Ureter (tissue), 1 donor: Measurements from ENCODE around the gene CENATAC. TPM values are rescaled to one million over a fixed set of nuclear protein-coding genes. Genes with fewer than 3 reads are reported as not detected.
"Not testable (repeated sequence)": the region's sequence is repeated elsewhere in the genome, so short reads cannot be mapped to it uniquely, and the experiment has no call there.

Source experiments
- DNase-seq: peaks from one replicate; pipeline ENCODE4 v3.0.0-alpha.2; 2020; ENCODE audit warnings: low spot score
- total RNA-seq: library from RNA; stranded (reverse); gene quantifications from one replicate; pipeline ENCODE4 v1.2.4, GENCODE V29; 2023
- donor health status: DM: yes; HTN: yes; CAD: no.

The CENATAC gene
- 51.6 TPM for total RNA-seq

- DNase-seq: peak; percentile 95
Measured at GRCh38 chr11:118997627-118998387, at the start of gene CENATAC. CENATAC (plus strand) TSS chr11:118998138; CDS start chr11:118998198, 60 bp downstream.

- no peak for DNase-seq
Measured at GRCh38 chr11:118953265-118953664, 44.7 kb upstream of the CENATAC start.

- not testable (repeated sequence) for DNase-seq
Measured at GRCh38 chr11:118953976-118954375, 44.0 kb upstream of the CENATAC start.

GRCh38 chr11:118956094-118956846 is 41.7 kb upstream of the CENATAC start, which contains the start of gene UPK2:
UPK2 (plus strand) TSS chr11:118956298; CDS start chr11:118956351, 53 bp downstream.
- DNase-seq: peak; percentile 92

- DNase-seq: no peak
Measured at GRCh38 chr11:118956847-118957469, 41.0 kb upstream of the CENATAC start.

- no peak for DNase-seq
Measured at GRCh38 chr11:118957549-118957948, 40.4 kb upstream of the CENATAC start.

GRCh38 chr11:118957968-118958367 is 40.0 kb upstream of the CENATAC start:
- DNase-seq: no peak

- no peak for DNase-seq
Measured at GRCh38 chr11:118958577-118958976, 39.4 kb upstream of the CENATAC start.

- no peak for DNase-seq
Measured at GRCh38 chr11:118961189-118961588, 36.7 kb upstream of the CENATAC start.

GRCh38 chr11:118961591-118961990 is 36.3 kb upstream of the CENATAC start:
- DNase-seq: no peak

GRCh38 chr11:118969508-118969907 is 28.4 kb upstream of the CENATAC start:
- DNase-seq: not testable (repeated sequence)

GRCh38 chr11:118971646-118972045 is 26.3 kb upstream of the CENATAC start, which contains the start of gene FOXR1:
FOXR1 (plus strand) TSS chr11:118971761; CDS start chr11:118971932, 171 bp downstream.
- DNase-seq: no peak

GRCh38 chr11:118973985-118974384 is 24.0 kb upstream of the CENATAC start:
- no peak for DNase-seq

- DNase-seq: no peak
Measured at GRCh38 chr11:118975771-118976709, 21.9 kb upstream of the CENATAC start.

- no peak for DNase-seq
Measured at GRCh38 chr11:118979434-118979833, 18.5 kb upstream of the CENATAC start.

GRCh38 chr11:118980191-118980881 is 17.6 kb upstream of the CENATAC start:
- no peak for DNase-seq

GRCh38 chr11:118984337-118984736 is 13.6 kb upstream of the CENATAC start:
- DNase-seq: not testable (repeated sequence)

- no peak for DNase-seq
Measured at GRCh38 chr11:118984825-118985224, 13.1 kb upstream of the CENATAC start.

GRCh38 chr11:118988280-118988679 is 9.7 kb upstream of the CENATAC start:
- DNase-seq: peak; percentile 74

- not testable (repeated sequence) for DNase-seq
Measured at GRCh38 chr11:118991486-118992038, 6.4 kb upstream of the CENATAC start.
